NCI-H460 (cell line): ENCODE measurements around the gene TET3. TPM values are rescaled to one million over a fixed set of nuclear protein-coding genes. Genes with fewer than 3 reads are reported as not detected.

ENCODE experiments used
- DNase-seq: peaks from one replicate; pipeline ENCODE4 v3.0.0-alpha.2; 2016; ENCODE audit warnings: low read depth; ENCODE audit errors: extremely low read depth
- total RNA-seq: library from RNA; depleted of rRNA; stranded (reverse); fragments of >200 nt; shearing (Covaris generic); gene quantifications from 2 replicates; pipeline ENCODE4 v1.2.3, GENCODE V29; 2014

TET3 gene
- total RNA-seq, 1 experiment from 2014 or later: 6.1 TPM

DNA sequence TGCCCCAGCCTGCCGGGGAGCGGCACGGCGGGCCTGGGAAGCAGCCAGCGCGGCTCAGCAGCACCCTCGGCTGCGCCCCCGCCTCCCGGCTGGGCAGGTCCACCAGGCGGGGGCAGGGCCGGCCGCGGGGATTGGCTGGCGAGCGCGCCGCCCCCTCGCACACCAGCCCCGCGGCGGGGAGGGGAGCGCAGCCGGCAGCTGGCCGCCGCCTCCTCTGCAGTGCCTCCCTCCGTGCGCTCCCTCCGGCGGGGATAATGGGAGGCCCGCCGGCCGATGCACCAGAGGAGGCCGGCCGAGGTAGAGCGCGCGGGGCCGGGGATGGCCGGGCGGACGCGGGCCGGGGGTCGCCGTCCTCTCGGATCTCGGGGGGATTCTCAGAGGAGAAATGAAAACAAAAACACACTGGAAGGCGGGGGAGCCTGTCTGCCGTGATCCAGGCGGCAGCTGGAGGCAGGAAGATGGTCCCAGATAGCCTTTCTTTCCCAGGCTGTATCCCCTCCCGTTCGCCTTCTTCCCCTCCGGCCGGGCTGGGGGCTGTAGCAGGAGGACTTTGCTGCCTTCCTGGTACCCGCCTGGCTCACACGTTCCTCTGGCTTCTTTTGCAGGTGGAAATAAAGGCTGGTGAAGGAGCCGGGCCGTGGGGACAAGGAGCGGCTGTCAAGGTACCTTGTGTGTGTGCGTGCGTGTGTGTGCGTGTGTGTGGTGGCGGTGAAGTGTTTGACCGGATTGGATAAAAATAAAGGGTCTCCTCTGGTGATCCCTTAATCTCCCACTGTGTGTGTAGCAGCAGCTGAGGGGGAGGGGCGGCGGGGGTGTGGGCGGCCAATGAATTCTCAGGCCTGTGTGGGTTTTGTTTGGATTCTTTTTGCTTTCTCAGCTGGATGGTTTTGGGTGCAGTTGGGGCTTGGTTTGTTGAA, 18.1 kb downstream of the TET3 start:
- DNase-seq: peak; percentile 64

DNA sequence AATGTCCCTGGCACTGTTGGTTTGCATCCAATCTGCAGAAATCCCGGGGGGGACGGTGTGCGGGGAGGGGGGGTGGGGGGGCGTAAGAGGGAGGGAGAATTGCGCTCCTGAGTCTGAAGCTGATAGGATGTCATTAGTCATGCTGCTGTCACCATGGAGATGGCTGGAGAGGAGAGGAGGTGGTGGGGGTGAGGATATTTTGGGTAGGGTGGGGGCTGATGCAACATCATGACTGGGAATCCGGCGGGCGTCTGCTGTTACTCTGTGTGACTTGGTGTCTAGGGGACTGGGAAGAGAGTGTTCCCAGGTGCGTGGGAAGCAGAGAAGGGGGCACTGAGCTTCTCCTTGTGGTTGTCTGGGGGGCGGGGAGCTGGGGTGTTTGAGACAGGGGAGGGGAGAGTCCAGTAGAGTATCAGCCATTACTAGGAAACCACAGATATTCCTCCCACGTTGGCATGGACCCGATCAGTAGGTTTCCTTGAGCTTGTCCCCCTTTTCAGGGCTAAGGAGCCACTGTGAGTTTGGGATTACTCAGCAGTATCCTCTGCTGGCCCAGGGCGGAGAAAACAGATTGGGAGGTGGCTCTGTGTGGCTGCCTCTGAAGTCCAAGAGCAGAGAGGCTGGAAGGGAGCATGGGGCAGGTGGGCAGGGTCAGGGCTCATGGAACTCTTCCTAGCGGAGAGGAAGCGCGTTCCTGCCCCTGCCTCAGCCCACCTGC, 18.9 kb downstream of the TET3 start:
- DNase-seq: no peak

DNA sequence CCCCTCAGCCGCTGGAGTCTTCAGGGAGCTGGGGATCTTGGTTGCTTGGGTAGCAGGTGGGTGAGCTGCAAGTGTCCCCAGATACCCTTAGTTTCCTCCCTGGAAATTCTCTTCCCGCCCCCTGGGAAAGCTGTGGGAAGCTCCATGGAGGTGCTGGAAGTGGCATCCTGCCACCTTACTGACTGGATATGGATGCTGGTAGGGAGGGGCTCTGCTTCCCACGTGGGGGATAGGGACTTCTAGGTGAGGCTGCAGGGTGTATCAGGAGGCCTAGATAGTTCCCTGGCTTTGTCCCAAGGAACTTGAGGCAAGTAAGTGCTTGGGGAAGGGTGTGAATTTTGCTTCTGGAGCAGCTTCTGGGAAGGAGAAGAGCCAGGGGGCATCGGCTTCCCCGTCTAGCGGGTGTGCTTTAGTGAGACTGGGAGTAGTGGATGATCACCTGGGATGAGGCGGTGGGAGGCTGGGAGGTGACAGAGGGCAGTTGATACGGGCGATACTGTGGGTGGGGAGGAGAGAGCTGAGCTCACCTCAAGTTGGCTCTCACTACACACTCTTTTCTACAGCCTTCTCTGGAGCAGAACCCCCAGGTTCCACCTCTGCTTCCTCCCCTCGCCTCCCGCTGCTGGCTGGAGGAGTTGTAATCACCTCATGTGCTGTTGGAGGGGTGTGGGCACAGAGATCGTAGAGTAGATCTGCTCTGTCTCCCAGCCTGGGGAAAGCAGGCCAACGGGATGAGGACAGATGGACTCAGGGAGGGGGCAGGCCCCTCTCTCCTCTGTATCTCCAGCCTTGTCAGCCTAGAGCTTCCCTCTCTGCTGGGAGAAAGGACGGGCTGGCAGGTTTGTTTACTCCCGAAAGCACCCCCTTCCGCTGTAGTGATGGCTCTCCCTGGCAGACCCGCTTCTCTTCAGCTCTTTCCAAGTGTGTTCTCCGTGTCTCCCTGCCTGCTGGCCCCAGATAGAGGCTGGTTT, 19.8 kb downstream of the TET3 start:
- DNase-seq: no peak

DNA sequence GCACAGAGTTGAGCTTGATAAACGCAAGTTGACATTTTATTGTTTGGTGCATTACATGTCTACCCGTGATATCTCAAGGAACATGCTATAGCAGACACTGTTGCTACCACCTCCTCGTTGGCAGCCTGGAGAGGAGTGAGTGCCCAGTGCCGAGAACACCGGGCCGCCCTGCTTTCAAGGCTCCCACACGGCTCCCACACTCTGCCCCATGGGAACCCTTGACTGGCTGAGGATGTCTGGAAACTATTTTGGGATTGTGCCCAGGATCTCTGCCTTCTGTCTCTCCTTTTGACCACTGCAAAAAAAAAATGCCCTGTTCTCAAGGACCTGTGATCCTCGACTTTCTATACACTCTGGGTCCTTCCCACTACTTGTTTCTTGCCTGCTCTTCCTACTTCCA, 21.1 kb downstream of the TET3 start:
- no peak for DNase-seq

DNA sequence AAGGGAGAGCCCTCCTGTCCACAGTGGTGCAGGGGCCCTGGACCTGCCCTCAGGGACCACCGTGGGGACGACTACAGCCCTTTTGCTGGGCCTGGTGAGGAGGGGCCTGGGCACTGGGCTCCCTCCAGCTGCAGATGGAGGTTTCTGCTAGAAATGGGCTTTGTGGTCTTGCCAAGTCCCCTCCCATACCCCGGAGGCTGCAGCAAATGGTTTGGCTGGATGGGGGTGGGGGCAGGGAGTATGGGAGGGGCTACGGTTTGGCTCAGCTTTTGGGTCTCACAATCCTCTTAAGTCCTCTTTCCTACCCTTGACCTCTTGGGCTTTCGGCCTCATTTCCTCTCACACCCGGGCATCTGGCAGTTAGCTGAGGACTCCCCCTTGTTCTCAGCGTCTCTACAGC, 21.7 kb downstream of the TET3 start:
- DNase-seq: no peak

DNA sequence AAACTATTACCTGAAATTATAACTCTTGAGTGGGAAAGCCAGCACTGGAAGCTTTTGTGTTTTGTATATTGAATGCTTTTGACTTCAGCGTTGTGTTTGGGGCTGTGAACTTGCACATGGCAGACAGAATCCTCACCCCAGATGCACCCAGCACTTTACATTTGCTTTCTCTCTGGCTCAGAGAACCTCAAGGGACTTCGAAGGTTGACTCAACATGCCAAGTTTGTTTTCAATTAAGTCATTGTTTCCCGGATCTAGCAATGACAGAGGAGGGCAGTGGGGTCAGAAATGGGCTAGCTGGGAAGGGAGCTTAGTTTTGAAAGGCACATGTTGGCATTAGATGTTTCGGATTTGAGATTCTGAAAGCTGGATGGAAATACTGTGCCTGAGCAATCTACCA, 22.4 kb downstream of the TET3 start:
- DNase-seq: no peak

DNA sequence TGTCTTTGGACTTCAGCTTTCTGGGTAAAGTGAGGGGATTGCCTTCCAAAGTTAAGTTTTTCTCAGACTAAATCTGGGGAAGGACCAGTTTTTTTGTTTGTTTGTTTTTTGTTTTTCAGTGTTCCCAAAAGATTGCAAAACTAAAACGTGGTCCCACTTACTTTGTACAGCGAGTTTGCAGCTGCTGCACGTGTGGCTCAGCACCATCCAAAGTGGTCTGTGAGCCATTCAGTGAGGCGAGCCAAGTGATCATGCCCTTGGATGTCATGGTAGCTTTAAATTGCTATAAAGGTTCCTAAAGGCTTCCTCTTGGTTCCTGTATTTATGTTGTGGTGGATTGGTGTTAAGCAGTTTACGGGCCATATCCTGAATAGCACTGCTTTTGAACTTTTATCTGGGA, 23.0 kb downstream of the TET3 start:
- no peak for DNase-seq

DNA sequence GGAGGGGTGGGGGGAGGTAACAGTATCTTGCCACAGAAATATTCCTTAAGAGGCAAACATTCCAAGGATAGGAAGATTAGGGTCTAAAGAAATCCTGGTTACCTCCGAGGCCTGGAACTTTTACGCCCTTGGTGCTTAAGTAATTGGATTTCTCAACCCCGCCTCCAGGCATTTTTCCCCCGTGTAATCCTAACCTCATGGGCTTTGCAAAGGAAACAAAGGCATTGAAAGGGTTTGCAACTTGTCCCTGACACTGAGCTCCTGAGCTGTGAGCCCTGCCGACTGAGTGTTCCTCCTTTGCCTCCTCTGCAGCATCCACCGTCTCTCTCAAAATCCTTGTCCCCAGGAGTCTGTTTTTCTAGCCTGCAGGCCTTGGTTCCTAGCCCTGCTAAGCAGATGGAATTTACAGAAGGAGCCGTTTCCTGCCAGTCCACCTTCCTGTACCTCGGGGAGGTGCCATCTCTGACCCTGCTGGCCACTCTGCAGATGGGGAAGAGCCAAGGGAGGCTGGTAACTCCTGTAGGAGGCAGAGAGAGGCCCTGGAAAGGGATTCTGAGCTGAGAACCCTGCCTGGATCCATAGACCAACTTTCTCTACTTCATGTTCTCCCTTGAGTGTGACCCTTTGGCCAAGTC, 24.2 kb downstream of the TET3 start:
- no peak for DNase-seq

DNA sequence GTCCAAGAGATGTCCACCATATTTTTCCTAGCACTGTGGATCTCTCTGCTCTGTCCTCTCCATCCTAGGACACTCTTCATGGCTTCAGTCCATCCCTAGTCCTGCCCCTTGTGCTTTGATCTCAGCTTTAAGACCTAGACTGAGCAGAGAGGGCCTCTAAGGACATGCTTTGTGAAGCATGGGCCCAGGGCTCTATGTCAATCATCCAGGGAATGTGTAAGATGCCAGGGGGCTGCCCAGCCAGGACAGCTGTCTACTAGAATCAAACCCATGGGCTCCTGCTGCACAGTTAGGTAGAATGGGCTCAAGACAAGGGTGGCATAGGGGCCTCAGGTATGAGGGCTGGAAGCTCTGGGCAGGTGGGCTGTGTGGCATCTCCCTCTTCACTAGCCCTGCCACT, 24.9 kb downstream of the TET3 start:
- DNase-seq: no peak

DNA sequence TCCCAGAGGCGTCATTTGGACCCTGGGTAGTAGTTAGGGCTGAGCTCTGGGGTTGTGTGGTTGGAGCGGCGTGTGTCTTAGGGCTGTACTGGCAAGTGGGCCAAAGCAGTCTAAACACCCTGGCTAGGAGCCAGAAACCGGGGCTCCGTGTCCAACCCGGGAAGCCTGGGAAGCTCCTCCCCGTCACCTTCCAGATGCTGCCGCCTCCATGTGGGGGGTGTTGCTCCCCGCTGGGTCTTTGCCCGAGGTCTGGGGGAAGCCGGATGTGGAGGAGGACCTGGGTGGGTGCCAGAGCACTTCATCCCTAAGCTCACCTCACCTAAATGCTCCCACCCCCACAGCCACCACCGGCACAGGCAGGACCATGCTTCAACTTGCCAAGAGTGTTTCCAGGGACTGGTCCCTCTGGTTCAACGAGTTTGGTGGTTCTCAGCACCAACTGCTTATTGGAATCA, 25.4 kb downstream of the TET3 start:
- DNase-seq: no peak

DNA sequence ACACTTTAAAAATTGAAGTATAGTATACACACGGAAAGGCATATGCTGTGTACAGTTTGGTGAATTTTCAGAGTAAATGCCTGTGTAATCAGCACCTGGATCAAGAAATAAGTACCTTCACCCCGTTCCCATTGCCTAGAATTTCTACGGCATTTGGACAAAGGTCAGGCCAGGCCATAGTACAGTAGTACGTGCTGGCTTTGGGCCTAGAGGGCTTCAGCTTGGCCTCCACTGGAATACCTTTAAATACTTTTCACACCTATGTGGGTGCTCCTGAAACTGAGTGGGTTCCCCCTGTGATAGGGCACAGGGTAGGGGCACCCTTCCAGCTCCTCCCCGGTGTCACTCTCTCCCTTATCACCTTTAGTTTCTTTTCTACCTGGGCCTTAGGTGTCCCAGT, 26.5 kb downstream of the TET3 start:
- DNase-seq: no peak

DNA sequence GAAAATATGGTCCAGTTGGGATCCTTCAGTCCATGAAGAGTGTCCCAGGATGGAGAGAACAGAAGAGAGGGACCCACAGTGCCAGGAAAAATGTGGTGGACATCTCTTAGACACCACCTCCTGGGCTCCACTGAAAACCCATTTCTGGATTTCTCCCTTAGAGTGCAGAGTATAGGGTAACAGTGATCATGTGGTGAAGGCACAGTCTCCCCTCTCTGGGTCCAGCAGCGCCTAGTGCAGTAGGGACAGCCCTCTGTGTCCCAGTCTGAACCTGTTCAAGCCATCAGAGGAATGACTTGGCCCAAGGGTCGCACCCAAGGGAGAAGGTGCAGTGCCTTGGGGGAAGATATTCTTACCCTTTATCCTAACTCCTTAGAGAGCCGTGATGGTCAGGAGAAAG, 30.1 kb downstream of the TET3 start:
- no peak for DNase-seq

DNA sequence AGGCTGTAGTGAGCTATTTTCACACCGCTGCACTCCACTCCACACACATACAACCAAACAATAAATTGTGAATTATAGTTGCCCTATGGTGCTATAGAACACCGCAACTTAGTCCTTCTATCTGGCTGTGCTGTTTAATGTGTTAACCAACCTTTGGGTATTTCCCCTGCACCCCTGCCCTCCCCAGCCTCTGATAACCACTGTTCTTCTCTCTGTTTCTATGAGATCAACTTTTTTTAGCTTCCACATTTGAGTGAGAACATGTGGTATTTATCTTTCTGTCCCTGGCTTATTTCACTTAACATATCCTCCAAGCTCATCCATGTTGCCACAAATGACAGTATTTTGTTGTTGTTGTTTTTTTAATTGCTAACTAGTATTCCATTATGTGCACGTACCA, 32.5 kb downstream of the TET3 start:
- DNase-seq: no peak

DNA sequence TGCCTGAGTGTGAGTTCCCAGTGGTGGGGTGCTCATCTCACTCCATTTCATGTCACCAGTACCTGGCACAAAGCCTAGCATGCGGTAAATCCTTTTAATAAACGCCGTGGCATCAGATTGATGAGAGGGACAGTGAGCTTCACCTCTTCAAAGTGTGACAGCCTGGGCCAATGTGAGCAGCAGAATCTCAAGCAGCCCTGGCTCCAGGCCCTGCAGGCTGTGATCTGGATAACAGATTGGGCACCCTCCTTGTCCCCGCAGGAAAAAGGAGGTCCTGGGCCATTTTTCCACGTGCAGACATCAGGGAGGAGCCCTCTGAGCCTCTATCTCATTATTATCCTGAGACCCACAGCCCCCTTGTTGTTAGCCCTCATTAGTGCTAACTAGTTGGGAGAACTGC, 34.8 kb downstream of the TET3 start:
- DNase-seq: no peak

DNA sequence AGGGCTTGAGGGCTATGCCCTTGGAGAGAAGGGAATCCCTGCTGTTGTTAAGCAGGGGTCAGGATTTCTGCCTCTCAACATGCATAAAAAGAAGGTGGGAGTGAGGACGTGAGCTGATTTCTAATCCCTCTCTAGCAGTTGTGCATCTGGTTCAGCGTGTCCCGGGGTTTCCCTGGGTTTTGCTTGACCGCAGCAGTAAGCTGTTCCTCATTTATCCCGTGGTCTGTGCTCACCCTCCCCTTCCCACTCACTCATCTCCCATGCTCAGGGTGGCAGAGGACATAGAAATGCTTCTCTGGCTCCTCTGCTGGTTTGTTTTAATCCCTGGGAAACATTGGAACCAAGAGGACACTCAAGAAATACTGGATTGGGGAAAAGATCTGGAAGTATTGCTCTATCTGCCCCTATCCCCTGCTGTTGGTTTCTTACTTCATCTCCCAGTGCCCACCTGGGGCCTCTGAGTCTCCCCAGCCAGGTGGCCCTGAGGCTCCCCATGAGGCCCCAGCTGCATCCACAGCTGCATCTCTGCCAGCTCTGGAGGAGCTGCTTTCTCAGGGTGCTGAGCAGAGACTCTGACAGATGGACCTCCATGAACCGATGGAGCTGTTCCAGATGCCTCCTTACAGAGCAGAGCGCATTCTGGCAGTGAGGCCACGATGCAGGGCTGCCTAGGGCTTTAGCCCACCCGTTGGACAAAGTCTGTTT, 36.1 kb downstream of the TET3 start:
- DNase-seq: no peak

DNA sequence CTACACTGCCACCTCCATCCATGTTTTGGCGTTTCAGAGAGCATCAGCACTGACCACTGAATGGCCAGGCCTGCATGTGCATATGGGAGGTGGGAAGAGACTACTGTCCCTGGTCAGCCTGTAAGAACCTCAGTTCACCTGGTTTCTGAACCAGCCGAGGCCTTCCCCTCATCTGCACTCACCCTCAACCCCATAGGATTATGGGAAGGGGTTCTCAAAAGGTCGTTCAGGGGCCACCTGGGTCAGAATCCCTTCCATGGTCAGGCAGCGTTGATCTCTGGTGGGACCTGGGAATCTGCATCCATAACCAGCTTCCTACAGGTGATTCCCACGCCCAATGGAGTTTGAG, 36.7 kb downstream of the TET3 start:
- no peak for DNase-seq

DNA sequence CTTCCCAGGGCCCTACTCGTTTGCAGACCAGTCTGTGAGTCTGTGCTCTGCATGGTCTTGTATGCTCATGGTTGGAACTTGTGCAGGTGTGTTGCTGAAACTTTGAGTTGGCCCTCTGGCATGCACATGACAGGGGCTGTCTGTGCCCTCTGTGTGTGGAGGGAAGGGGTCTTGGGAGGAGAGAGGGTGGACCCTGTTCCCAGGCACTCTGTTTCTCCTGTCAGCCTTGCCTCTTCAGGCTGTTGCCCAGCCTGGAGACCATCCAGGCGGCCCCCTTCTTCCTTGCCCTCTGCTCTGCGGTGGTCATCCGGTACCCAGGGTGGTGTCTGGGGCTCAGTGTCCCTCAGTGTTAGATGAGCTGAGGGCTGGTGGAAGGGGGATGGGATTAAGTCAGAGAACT, 39.5 kb downstream of the TET3 start:
- no peak for DNase-seq

DNA sequence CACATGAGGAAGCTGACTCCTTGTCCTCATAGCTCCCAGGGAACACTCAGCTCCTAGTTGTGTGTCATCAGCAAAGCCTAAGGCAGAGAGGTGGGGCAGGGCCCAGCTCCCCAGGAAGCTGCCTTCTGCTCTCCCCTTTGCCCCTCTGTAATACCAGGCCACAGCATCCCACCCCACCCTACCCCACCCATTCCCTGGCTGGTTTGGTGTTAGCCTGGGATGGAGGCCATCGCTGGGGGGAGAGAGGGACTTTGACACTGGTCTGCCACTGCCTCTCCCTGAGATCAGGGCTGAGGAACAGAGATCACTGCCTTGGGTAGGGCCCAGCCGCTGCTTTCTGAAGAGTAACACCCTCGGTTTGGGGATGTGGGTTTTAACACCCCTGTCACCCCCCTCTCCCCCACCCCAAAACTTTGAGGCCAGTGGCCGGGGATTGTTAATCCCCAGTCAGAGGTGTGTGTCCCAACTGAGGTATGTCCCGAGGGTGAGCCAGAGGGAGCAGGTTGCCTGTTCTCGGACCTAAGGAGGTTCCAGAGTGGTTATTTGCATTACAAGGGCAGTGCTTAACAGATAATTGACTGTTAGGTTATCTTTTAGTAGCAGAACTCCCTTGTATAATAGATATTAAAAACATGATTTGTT, 41.4 kb downstream of the TET3 start:
- DNase-seq: no peak

DNA sequence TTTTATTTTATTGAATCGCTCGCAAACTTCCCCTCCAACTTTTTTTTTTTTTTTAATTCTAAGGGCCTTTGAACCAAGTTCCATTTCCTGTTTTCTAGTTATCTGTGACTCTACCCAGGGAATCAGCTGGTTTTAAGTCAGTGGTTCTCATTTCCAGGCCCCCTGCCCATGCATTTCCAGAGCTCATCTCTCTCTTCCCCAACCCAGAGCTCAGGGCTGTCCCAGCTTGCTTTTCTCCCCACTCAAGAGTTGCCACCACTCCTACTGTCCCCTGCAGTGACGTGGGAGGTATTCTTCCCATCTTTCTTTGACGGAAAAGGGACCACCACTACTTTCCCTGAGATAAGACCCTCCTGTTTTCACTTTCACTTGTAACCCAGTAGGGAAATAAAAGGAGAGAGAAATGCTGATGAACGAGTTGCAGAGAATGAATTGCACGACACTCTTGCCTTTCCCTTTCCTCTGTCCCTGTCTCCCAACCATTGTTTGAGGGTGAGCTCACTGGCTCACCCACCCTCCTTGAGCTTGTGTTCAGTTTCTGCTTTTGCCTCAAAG, 42.1 kb downstream of the TET3 start:
- DNase-seq: no peak
